ENCODE measurements around the gene PRR33.
A peak's percentile ranks its signal among the peaks of the same experiment; 100 is the strongest.

The PRR33 gene

GRCh38 chr11:1854949-1855885 is 36.5 kb downstream of the PRR33 start:
- H3K36me3 ChIP-seq (ENCODE audit: insufficient read depth, low read length), result no peaks in the 10 kb centered on the region; the same call in 1 of the 2 replicates
- DNase-seq (no peak), ATAC-seq (ENCODE audit: insufficient read depth, low read depth) (no peak)
- peaks cover 4% of the 10 kb centered on the region; the same call in 1 of the 2 replicates for H3K79me2 ChIP-seq (ENCODE audit: insufficient read depth, low read length)
- H3K9ac ChIP-seq (ENCODE audit: low read depth, low read length), result peak overlapping the region; percentile 9; the same call in 1 of the 2 replicates
- H4K20me1 ChIP-seq (ENCODE audit: insufficient read depth, low read length), result peaks cover 3% of the 10 kb centered on the region
- H3K9me3 ChIP-seq (ENCODE audit: insufficient read depth, low read length, severe bottlenecking), result no peaks in the 10 kb centered on the region
- TF ChIP-seq EZH2 (IDR thresholded peaks at IDR 0.05; ENCODE audit: borderline replicate concordance, low read depth, low read length, severe bottlenecking) (no peak), CTCF (IDR thresholded peaks at IDR 0.05; ENCODE audit: borderline replicate concordance, extremely low read depth, low read length, poor library complexity, severe bottlenecking) (no peak)
- no peak overlapping the region for H3K4me2 ChIP-seq (ENCODE audit: insufficient read depth, low read length)
- no peak overlapping the region for H3K4me3 ChIP-seq (ENCODE audit: low read depth in 1 of 2, low read length in 2 of 2)
- no peaks in the 10 kb centered on the region for H3K27me3 ChIP-seq (ENCODE audit: insufficient read depth, low read length, poor library complexity)
- no peak overlapping the region for H3K27ac ChIP-seq (ENCODE audit: low read length)
- H3K4me1 ChIP-seq (ENCODE audit: insufficient read depth, low read length), result peaks cover 24% of the 10 kb centered on the region
- no peak overlapping the region for H2AFZ ChIP-seq (ENCODE audit: low read depth, low read length)

DNA sequence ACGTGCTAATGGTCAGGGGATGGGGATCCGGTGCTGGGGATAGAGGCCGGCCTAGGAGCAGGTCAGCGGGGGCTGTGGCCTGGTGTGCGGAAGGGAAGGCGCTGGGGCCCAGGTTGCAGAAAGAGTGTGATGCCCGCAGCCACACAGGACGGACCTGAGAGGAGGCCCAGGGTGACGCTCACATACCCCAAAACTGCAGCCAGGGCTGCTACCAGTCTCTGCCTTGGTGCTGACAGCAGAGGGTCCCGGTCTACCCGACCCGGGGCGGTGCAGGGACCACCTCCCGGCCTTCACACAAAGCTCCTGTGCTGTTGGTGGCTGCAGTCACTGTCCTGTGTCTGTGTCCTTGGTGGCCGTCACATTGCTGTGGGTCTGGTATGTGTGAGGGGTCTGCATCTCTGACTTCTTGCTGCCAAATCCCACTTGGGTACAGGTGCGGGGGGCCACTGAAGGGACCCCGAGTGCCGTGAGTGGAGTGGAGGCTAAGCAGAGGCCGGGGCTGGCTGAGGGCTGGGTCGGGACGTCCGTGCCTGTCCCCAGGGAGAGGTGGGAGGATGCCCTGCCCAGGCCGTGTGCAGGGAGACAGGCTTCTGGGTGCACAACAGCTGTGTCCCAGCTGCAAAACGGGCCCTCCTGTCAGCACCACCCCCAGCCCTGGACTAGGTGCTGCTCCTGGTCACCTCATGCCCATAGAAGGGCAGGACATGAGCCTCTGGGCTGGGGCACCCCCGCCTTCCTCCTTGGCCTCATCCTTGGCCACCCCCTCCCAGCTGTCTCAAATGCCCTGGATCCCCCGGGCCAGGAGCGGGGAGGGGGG is 37.4 kb downstream of the PRR33 start:
- TF ChIP-seq CTCF (IDR thresholded peaks at IDR 0.05; ENCODE audit: borderline replicate concordance, extremely low read depth, low read length, poor library complexity, severe bottlenecking), result no peak
- TF ChIP-seq EZH2 (IDR thresholded peaks at IDR 0.05; ENCODE audit: borderline replicate concordance, low read depth, low read length, severe bottlenecking), result no peak
- ATAC-seq (ENCODE audit: insufficient read depth, low read depth) (no peak), DNase-seq (no peak)
- peak overlapping the region in 1 of 2 experiments; percentile 56; a peak in 1 of 4 replicates for H3K4me3 ChIP-seq (ENCODE audit: low read depth in 1 of 2, low read length in 2 of 2)
- peak overlapping the region; percentile 61 for H3K4me2 ChIP-seq (ENCODE audit: insufficient read depth, low read length)
- H3K79me2 ChIP-seq (ENCODE audit: insufficient read depth, low read length), result peaks cover 4% of the 10 kb centered on the region; the same call in 1 of the 2 replicates
- H3K9ac ChIP-seq (ENCODE audit: low read depth, low read length), result peak overlapping the region; percentile 62; the same call in 1 of the 2 replicates
- no peak overlapping the region for H3K27ac ChIP-seq (ENCODE audit: low read length)
- peaks cover 3% of the 10 kb centered on the region for H4K20me1 ChIP-seq (ENCODE audit: insufficient read depth, low read length)
- no peaks in the 10 kb centered on the region; the same call in 1 of the 2 replicates for H3K36me3 ChIP-seq (ENCODE audit: insufficient read depth, low read length)
- H3K4me1 ChIP-seq (ENCODE audit: insufficient read depth, low read length), result peaks cover 24% of the 10 kb centered on the region
- H3K27me3 ChIP-seq (ENCODE audit: insufficient read depth, low read length, poor library complexity), result no peaks in the 10 kb centered on the region
- no peaks in the 10 kb centered on the region for H3K9me3 ChIP-seq (ENCODE audit: insufficient read depth, low read length, severe bottlenecking)
- no peak overlapping the region for H2AFZ ChIP-seq (ENCODE audit: low read depth, low read length)

GRCh38 chr11:1853376-1854131 is 38.1 kb downstream of the PRR33 start:
- peak; percentile 19 for DNase-seq

More at GRCh38 chr11:1853376-1854131, 38.1 kb downstream of the PRR33 start:
- peak overlapping the region; percentile 62 for H3K9ac ChIP-seq (ENCODE audit: low read depth, low read length)
- H3K4me3 ChIP-seq (ENCODE audit: low read depth in 1 of 2, low read length in 2 of 2), result peak overlapping the region in 1 of 2 experiments; percentile 56; a peak in 2 of 4 replicates
- peak overlapping the region; percentile 61 for H3K4me2 ChIP-seq (ENCODE audit: insufficient read depth, low read length)
- H3K4me1 ChIP-seq (ENCODE audit: insufficient read depth, low read length), result peaks cover 24% of the 10 kb centered on the region
- H3K36me3 ChIP-seq (ENCODE audit: insufficient read depth, low read length), result no peaks in the 10 kb centered on the region; the same call in 1 of the 2 replicates
- 0 out of 2 replicates have a peak overlapping the region, but pooled peaks have one; percentile 56 for H2AFZ ChIP-seq (ENCODE audit: low read depth, low read length)
- H4K20me1 ChIP-seq (ENCODE audit: insufficient read depth, low read length), result peaks cover 3% of the 10 kb centered on the region; the same call in 1 of the 2 replicates
- H3K9me3 ChIP-seq (ENCODE audit: insufficient read depth, low read length, severe bottlenecking), result no peaks in the 10 kb centered on the region
- H3K27me3 ChIP-seq (ENCODE audit: insufficient read depth, low read length, poor library complexity), result no peaks in the 10 kb centered on the region
- peaks cover 4% of the 10 kb centered on the region; the same call in 1 of the 2 replicates for H3K79me2 ChIP-seq (ENCODE audit: insufficient read depth, low read length)
- peak; percentile 33 for ATAC-seq (ENCODE audit: insufficient read depth, low read depth)
- H3K27ac ChIP-seq (ENCODE audit: low read length), result peak overlapping the region; percentile 71
- TF ChIP-seq EZH2 (IDR thresholded peaks at IDR 0.05; ENCODE audit: borderline replicate concordance, low read depth, low read length, severe bottlenecking) (no peak), CTCF (IDR thresholded peaks at IDR 0.05; ENCODE audit: borderline replicate concordance, extremely low read depth, low read length, poor library complexity, severe bottlenecking) (no peak)

Measured in DND-41 (cell line).